ENCODE measurements around the gene PNPO.

- TF ChIP-seq CTCF (CRISPR knock-in tag; IDR thresholded peaks at IDR 0.05): no peak
- TF ChIP-seq THYN1 (CRISPR knock-in tag; IDR thresholded peaks at IDR 0.05; ENCODE audit: borderline replicate concordance, low read depth): no peak
- TF ChIP-seq ZNF18 (CRISPR knock-in tag; IDR thresholded peaks at IDR 0.05; ENCODE audit: insufficient replicate concordance): no peak
- TF ChIP-seq MTF1 (CRISPR knock-in tag; IDR thresholded peaks at IDR 0.05): no peak
- TF ChIP-seq MEIS2 (CRISPR knock-in tag; IDR thresholded peaks at IDR 0.05): no peak
- TF ChIP-seq ZBTB26 (CRISPR knock-in tag; IDR thresholded peaks at IDR 0.05; ENCODE audit: borderline replicate concordance): no peak
- no peak for TF ChIP-seq TCF12 (IDR thresholded peaks at IDR 0.05)
- no peak for TF ChIP-seq TCF12 (CRISPR knock-in tag; IDR thresholded peaks at IDR 0.05)
- TF ChIP-seq E2F5 (CRISPR knock-in tag; conservative IDR thresholded peaks at IDR 0.05): no peak
- no peak for TF ChIP-seq FOXK1 (CRISPR knock-in tag; IDR thresholded peaks at IDR 0.05; ENCODE audit: borderline replicate concordance, low read depth)
- no peak for TF ChIP-seq POLR2AphosphoS5 (IDR thresholded peaks at IDR 0.05; ENCODE audit: low read depth, low read length)
- TF ChIP-seq ATF3 (CRISPR knock-in tag; IDR thresholded peaks at IDR 0.05): no peak
These were observed 26.4 kb downstream of the PNPO start for GRCh38 chr17:47967607-47968252.
